ENCODE data around the gene MRPL52.
"Not testable (repeated sequence)": the region's sequence is repeated elsewhere in the genome, so short reads cannot be mapped to it uniquely, and the experiment has no call there.

Gene MRPL52

DNA sequence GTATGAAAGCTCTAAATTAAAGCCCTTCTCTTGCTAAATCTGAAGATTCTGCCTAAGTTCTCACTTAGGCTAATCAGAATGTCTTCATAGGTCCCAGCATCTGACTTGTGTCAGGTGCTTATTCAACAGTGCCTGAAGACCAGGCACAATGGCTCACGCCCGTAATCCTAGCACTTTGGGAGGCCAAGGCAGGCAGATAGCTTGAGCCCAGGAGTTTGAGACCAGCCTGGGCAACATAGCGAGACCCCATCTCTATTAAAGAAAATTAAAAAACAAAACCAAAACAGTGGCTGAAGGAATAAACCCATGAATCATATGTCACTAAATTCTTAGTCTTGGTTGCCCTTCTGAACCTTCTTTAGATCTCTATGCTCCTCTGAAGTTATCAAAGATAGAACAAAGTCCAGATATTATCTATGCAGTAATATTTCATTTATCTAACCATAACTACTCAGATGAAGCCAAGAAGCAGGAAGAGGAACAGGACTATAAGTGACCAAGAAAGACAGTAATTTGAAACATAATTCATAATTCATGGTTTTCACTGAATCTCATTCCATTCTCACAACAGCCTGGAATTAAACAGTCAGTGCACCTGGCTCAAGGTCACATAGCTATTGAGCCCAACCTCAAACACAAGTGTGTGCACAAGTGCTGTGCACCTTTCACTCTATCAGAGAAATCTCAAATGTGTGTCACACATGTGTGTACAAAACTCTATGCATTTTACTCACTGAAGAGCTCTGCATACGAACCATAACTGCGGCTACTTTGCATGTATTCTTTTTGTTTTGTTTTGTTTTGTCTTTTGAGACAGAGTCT is 21.1 kb upstream of the MRPL52 start:
- DNase-seq (ENCODE audit: low read depth in 1 of 2, low spot score in 1 of 2): no peak

DNA sequence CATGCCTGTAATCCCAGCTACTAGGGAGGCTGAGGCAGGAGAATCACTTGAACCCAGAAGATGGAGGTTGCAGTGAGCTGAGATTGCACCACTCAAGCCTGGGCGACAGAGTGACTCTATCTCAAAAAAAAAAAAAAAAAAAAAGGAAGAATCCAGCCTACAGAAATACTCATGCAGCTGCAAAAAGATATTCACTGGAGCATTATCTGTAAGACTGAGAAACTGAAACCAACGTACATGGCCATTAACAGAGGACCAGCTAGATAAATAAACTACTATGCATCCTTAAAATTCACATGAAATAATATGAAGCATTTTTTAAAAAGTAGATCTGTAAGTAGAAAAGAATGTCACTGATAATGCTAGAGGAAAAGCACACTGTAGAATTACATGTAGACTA is 18.0 kb upstream of the MRPL52 start:
- no peak for DNase-seq (ENCODE audit: low read depth in 1 of 2, low spot score in 1 of 2)

DNA sequence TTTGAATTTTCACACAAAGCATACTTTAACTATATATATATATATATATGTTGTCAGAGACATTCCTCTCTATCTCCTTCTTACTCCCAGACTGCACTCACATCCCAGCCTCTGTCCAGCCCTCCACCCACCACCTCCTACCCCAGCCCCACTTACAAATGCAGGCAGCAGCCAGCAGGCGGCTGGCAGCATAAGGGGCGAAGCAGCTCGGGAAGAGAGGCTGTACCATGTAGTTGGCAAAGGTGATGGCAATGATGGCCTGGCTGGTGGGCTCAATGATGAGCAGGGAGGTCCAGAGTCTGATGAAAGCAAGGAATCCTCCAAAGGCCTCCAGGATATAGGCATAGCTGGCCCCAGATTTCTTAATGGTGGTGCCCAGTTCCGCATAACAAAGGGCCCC is 16.9 kb upstream of the MRPL52 start:
- no peak for DNase-seq (ENCODE audit: low read depth in 1 of 2, low spot score in 1 of 2)

DNA sequence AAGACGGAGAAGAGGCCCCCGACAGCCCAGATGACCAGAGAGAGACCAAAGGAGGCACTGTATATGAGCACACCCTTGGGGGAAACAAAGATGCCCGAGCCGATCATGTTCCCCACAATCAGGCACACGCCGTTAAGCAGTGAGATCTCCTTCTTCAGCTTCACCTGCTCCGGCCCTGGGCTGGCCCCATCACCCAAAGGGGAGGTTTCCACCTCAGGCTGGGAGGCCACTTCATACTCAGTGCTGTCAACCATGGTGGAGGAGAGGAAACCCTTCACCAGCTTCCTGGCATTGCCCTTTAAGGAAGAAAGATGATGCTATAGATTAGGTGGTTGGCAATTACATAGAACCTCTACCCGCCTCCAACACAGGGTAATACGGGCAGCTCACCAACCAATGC is 16.5 kb upstream of the MRPL52 start:
- DNase-seq (ENCODE audit: low read depth in 1 of 2, low spot score in 1 of 2): no peak

DNA sequence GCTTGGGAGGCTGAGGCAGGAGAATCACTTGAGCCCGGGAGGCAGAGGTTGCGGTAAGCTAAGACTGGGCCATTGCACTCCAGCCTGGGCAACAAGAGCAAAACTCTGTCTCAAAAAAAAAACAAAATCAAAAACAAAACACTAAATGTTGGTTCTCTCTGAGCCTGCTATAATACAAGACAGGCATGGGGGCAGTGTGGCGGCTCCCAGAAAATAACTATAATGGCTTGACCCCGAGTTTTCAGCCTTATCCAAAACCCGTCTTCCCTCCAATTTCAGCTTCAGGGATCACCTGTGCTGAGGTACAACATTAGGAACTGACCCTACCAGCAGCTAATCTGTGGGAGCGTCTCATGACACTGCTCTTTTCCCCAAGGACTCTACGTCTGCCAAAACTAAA is 15.3 kb upstream of the MRPL52 start:
- DNase-seq (ENCODE audit: low read depth in 1 of 2, low spot score in 1 of 2): no peak

DNA sequence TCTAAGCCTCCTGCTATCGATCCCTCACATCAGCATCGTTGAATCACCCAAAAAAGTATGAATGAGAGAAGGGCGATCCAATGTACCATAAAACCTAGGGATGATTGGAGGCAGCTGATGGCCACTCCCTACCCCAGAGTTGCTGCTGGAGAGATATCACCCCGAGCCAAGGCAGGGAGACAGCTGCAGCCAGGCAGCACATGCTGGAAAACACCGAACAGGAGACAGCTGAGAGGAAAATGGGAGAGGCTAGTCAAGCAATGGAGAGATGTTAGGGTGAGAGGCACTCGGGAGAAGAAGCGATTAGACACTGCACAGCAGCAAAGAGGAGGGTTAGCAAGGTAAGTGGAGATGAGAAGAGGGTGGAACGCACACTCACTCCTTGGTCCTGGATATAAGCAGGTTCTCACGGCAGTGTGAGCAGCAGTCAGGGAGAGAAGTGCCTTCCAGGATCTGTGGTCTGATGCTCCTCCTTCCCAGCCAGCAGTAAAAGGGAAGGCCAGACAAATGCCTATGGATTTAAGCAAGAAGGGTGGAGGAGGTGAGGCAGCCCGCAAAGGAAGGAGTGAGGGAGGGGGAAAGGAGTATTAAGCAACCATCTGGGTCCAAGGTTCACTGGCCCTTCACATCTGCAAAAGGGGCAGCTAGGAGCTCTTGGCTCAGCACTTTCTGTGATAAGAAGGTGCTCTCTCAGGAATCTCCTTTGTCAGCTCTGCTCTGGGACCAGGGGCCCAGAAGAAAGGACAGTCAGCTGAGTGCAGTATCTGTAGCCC is 14.6 kb upstream of the MRPL52 start, which contains the start of gene SLC7A7:
Gene SLC7A7 (minus strand): TSS at position 495 of the 773 bp plus-strand sequence. CDS start 2,037 bp downstream, outside the sequence.
- no peak for DNase-seq (ENCODE audit: low read depth in 1 of 2, low spot score in 1 of 2)

DNA sequence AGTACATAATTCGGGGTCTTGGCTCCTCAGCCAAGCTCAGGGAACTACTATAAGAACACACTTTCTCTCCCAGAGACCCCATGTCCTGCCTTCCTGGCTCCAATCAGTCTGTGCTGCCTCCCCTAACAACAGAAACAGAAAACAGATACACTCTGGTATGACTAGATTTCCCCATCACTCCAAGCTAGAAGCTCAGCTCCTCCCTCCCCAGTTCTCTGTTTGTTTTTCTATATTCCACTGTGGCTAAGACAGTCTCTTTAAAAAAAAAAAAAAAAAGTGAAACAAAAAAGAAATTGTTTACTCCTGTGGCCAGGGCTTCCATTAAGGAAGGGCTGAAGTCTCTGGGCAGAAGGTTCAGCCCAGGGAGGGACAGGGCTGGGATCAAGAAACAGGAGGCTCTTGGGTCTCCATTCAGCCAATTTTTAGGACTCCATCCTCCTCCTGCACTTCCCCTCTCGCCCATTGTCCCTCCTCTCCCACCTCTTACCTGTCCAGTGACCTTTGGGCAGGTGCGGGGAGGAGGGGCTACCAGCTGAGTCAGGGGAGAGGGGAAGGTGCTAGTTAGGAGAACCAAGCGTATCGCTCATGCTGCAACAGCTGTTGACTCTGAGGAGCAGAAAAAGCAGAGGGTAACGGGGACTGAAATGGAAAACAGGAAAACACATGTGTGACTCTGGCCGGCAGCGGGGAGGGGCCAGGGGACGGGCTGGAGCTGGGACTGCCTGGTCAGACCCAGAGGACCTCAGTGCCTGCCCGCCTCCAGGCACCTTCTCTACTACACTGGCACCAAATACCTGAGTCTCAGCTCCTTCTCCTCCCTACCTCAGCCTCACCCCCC is 10.3 kb upstream of the MRPL52 start:
- DNase-seq (ENCODE audit: low read depth in 1 of 2, low spot score in 1 of 2): no peak

DNA sequence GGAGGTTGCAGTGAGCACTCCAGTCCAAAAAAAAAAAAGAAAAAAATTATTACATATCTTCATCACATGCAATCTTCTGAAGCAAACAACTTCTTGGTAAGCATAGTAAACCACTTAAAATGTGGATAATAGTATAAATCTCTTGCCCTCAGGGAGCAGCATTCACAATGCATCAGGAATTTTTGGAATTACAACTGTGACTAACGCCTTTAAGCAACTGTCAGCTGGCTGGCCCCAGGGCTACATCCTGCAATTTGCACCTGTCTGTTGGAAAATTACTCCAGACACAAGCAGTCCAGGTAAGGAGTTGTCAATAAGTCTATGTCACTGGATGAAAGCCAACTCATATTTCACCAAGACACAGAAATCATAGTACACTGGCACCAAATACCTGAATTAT is 9.0 kb upstream of the MRPL52 start:
- no peak for DNase-seq (ENCODE audit: low read depth in 1 of 2, low spot score in 1 of 2)

DNA sequence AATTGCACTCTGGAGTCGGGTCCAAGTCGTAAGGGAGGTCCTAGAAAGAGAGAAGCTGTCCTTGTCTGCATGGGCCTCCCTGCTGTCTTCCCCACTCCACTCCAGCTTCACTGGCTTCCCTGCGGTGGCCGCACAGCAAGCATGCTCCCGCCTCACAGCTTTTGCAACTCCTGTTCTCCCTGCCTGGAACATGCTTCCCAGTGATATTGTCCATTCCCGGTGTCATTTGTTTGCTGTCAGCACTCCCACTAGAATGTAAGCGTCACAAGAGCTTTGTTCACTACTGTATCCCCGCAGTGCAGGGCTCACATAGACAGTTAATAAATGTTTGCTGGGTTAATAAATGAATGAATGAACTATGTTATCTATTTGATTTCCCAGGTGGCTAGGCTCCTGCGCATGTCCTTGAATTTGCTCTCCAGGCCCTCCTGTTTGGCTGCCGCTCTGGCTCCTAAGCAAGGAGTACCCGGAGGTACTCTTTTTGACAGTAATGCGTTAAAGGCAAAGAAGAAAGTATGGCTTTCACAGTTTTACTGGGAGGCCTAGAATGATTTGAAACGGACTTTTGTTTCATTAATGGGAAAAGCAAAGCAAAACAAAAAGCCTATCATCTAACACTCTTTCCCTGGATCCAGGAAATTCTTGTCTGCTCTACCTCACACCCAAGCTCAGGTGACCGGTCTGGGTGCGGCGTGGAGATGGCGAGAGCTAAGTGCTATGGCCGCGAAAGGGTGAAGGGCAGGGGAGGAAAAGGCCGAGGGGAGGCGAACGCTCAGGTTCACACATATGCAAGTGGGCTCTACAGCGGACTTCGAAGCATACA is 8.3 kb upstream of the MRPL52 start:
- no peak for DNase-seq (ENCODE audit: low read depth in 1 of 2, low spot score in 1 of 2)

DNA sequence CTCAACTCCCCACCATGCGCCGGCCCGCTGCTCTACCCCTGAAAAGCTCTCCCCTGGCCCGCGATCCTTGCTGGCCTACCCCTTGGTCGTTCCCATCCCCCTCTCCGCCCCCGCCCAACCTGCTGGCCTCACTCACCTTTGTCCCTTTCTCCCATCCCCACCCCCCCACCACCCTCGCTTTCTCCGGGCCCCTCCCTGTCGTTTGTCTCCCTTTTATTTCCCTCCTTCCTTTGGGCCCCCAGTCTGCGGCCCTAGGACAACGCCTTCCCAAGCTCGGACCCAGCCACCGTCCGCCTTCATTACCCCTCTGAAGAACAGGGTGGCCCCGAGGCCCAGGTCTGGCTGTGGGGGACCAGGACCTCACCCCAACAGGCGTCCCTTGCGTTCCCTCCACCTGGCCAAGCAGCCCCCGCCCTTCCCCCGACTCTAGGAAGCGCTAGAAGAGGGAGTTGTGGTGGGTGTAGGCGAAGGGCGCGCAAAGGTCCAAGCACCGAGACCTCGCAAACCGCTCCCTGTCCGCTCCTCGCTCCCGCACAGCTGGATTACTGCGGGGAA is 7.6 kb upstream of the MRPL52 start:
- DNase-seq (ENCODE audit: low read depth in 1 of 2, low spot score in 1 of 2): no peak

DNA sequence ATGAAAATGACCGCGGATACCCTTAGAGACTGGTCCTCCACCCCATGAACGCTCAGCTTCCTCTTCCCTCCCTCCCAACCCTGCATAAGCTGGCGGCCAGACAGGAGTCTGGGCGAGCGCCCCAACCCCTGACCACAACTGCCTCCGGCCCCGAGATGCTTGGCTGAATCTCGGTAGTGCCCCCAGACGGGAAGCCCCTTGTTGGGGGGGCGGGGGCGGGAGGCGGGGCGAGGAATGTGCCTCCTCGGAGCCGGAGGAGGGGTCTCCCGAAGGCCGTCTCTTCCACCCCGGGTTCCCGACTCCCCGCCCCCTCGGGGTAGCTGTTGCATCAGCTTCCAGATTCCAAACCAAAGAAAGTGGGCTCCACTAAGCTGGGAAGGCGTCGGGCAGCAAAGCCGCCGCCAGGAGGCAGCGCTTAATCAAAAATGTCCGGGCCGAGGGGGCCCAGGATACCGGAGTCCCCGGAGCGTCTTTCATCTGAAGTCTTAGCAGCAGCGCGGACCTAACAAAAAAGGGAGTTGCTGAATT is 7.1 kb upstream of the MRPL52 start:
- peak; percentile 39 to 48 for DNase-seq (ENCODE audit: low read depth in 1 of 2, low spot score in 1 of 2)

DNA sequence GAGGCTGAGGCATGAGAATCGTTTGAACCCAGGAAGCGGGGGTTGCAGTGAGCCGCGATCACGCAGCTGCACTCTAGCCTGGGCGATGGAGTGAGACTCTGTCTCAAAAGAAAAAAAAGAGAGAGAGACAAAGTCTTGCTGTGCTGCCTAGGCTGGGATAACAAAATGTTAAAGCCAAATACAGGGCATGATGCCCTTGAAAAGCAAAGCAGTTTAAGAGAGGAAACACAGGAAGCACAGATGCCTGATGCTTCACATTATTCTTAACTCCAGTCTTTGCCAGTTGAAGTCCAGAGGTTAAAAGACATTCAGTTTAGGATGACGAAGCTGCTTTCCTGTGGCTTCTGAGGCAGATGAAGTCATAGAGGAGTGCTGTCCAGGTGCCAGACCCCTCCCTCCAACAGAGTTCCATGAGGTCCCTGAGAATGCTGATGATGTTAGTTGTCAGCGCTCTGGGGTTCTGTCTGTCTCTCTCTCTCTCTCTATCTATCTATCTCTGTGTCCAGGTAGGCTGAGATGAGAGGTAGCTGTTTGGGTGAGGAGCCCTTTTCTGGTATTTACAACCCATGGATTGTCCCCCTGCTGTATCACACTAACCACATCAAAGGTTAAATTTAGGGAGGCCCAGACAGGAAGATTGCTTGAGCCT is 4.9 kb upstream of the MRPL52 start:
- no peak for DNase-seq (ENCODE audit: low read depth in 1 of 2, low spot score in 1 of 2)

DNA sequence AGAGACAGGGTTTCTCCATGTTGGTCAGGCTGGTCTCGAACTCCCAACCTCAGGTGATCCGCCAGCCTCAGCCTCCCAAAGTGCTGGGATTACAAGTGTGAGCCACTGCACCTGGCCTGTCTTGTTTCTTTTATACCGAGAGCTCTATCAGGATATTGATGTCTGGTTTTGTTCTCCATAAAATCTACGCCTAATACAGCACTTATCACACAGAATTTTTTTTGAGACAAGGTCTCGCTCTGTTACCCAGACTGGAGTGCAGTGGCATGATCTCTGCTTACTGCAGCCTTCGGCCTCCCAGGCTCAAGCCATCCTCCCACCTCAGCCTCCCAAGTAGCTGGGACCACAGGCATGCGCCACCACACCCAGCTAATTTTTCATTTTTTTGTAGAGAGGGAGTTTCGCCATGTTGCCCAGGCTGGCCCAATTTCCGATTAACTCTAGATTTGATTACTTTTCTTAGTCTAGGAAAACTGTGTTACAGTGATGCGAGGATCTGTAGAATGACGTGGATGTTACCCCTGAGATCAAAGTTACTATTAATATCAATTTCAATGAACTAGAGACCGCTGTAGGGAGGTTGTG is 519 bp upstream of the MRPL52 start:
- DNase-seq (ENCODE audit: low read depth in 1 of 2, low spot score in 1 of 2): not testable (repeated sequence)

DNA sequence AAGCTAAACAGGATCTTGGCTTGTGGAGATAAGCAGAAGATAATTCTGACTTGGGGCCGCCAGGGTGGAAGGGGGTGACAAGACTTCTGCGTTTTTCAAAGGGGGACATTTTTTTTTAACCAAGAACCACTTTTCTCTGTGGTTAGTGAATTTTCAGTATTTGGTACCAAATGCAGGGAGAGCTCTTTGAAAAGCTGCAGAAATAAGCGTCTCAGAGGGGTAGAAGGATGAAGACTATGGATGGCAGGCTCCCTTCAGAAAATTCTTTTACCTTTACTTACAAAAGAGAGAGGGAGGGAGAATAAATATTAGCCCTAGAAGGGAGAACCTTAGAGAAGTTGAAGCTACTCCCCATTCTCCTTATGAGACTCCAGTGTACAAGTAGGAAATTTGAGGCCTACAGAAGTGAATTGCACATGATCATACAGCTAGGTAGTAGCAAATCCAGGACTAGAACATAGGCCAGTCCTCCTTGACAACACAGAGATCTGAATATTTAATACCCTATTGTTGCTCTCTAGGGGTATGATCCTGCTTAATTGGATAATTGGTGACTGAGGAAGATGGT is 840 bp downstream of the MRPL52 start:
- DNase-seq (ENCODE audit: low read depth in 1 of 2, low spot score in 1 of 2): no peak

DNA sequence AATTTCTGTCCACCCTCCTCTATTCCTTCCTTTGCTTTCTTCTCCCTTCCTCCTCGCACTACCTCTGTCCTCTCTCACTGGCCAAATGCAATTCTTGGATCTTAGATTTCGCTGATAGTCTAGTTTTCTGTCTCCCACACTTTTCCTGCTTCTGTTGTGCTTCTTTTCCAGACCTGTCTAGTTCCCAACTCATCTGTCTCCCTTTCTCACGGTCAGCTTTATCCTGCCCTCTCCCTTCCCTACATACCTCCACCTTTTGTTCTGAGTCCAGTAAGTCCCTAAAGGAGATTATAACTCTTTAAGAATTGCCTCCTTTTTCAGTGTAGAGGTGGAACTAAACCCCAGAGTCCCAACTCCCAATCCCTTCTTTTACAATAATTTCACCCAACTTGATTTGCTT is 5.8 kb downstream of the MRPL52 start:
- no peak for DNase-seq (ENCODE audit: low read depth in 1 of 2, low spot score in 1 of 2)

DNA sequence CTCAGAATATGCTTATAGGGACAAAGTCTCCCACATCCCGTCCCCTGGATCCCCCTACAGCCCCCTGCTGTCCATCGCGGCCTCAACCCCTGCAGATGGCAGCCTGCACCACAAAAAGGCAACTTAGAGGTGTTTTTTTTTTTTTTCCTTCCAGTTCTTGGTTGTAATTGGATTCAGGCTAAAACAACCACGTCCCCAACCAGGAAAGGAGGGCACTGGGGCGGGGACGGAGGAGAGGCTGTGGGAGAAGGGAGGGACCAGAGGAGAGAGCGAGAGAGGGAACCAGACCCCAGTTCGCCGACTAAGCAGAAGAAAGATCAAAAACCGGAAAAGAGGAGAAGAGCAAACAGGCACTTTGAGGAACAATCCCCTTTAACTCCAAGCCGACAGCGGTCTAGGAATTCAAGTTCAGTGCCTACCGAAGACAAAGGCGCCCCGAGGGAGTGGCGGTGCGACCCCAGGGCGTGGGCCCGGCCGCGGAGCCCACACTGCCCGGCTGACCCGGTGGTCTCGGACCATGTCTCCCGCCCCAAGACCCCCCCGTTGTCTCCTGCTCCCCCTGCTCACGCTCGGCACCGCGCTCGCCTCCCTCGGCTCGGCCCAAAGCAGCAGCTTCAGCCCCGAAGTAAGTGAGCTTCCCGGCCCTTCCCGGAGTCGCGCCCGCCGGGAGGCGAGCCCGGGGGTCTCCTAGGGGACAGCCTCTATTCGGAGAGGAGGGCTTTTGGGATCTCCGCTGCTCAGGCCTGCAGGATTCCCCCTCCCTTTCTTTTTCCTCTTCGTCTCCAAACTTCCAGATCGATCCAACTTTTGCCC is 6.8 kb downstream of the MRPL52 start, which contains the start of gene MMP14:
Gene MMP14 (plus strand): TSS at position 285 of the 813 bp plus-strand sequence. CDS start 233 bp downstream, at position 518.
- DNase-seq (ENCODE audit: low read depth in 1 of 2, low spot score in 1 of 2): no peak

DNA sequence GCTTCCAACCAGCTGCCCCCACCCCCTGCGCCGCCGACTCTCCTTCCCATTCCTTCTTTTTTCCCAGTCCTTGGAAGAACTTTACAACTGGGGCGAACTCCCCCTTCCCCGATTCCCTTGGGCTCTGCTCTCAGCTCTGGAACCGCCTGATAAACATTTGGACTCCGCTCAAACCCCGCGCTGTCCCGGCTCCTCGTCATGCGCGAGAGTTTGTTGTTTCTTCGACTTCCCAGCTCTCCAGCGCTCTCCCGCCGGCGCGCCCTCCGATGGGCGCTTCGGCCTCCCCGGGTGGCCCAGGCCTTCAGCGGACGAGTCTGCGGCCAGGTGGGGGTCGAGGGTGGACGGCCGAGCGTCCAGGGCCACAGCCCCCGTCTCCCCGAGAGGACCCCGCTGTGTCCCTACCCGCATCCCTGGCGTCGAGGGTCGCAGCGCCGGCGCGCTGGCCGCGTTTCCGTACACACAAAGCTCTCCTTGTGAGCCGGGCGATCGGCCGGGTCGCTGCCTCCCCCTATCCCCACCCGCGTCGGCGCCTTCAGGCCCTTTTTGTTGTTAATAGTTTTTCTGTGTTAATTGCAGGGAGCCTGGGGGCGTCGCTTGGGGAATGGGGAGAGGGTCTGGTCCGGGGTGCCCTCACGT is 7.5 kb downstream of the MRPL52 start:
- no peak for DNase-seq (ENCODE audit: low read depth in 1 of 2, low spot score in 1 of 2)
